ENCODE results near the gene TMEM41A. TPM values are rescaled to one million over a fixed set of nuclear protein-coding genes. Genes with fewer than 3 reads are reported as not detected.

Gene TMEM41A
- total RNA-seq (2014; rRNA removed; shearing (Covaris generic)) (12.4 and 13.7 TPM in 2 replicates), polyA plus RNA-seq (2016; fragmentation: Nextera tagmentation; extraction: Ambion mirVana) (15.9 and 16.1 TPM in 2 replicates)
- long read RNA-seq, transcript TMEM41A-203 (5 exons, 2,827 nt): major isoform, 7 of 9 reads
- long read RNA-seq, partial matches to known transcripts: 1 of 9 reads
- long read RNA-seq, other reads (novel, unspliced or antisense): 1 of 9 reads

GRCh38 chr3:185498503-185499396, at the start of gene TMEM41A:
TMEM41A (minus strand) TSS chr3:185499035; CDS start chr3:185498961, 74 bp downstream.
- Histone ChIP-seq H3F3A (replicated peaks; ENCODE audit: low read depth) (peaks cover 11% of the 10 kb centered on the region; the same call in 1 of the 2 replicates), H3K4me1 (ENCODE audit: insufficient read depth) (peaks cover 7% of the 10 kb centered on the region; the same call in 1 of the 2 replicates), H3K4me3 (peak within 1 kb of the TSS; percentile 99), H2AFZ (peak within 1 kb of the TSS; percentile 99), H3K36me3 (ENCODE audit: insufficient read depth) (peaks cover 8% of the 10 kb centered on the region; the same call in 1 of the 2 replicates), H3K9me2 (ENCODE audit: insufficient read depth) (no peaks in the 10 kb centered on the region), H3K79me2 (replicated peaks; ENCODE audit: insufficient read depth) (peaks cover 14% of the 10 kb centered on the region), H3K27ac (ENCODE audit: low read depth) (peak within 1 kb of the TSS; percentile 95), H3K27me3 (ENCODE audit: insufficient read depth) (no peaks in the 10 kb centered on the region), H4K20me1 (replicated peaks; ENCODE audit: insufficient read depth) (peaks cover 4% of the 10 kb centered on the region), H3K4me2 (peak within 1 kb of the TSS; percentile 98)
- DNase-seq (ENCODE audit: low spot score) (peak; percentile 96), ATAC-seq (peak; percentile 95)
- Mint-ChIP-seq H3K9me3 (no peaks in the 10 kb centered on the region), H3K4me1 (peaks cover 9% of the 10 kb centered on the region; the same call in 2 of the 3 replicates), H3K4me3 (peak within 1 kb of the TSS; percentile 87), H3K27ac (0 out of 2 replicates have a peak within 1 kb of the TSS, but pooled peaks have one; percentile 62), H3K36me3 (ENCODE audit: low read depth) (peaks cover 21% of the 10 kb centered on the region), H3K27me3 (ENCODE audit: insufficient read depth, low read depth, poor library complexity) (peaks cover 16% of the 10 kb centered on the region)
- TF ChIP-seq EZH2phosphoT487 (IDR thresholded peaks at IDR 0.05; ENCODE audit: unreplicated experiment) (no peak), ZNF331 (CRISPR knock-in tag; IDR thresholded peaks at IDR 0.05; ENCODE audit: low read depth) (no peak; the same call in 1 of the 2 replicates), ZNF462 (CRISPR knock-in tag; IDR thresholded peaks at IDR 0.05) (no peak), ZNF114 (CRISPR knock-in tag; IDR thresholded peaks at IDR 0.05) (0 out of 2 replicates have a peak, but pooled peaks have one; percentile 35), REST (IDR thresholded peaks at IDR 0.05; ENCODE audit: unreplicated experiment) (no peak), ETS1 (IDR thresholded peaks at IDR 0.05) (peak; percentile 72), JUNB (IDR thresholded peaks at IDR 0.05; ENCODE audit: unreplicated experiment) (no peak), POLR2AphosphoS5 (IDR thresholded peaks at IDR 0.05; ENCODE audit: low read depth) (peak; percentile 85), NANOG (IDR thresholded peaks at IDR 0.05; ENCODE audit: borderline replicate concordance) (no peak), EZH2 (IDR thresholded peaks at IDR 0.05; ENCODE audit: low read depth, unreplicated experiment) (no peak), STAT1 (IDR thresholded peaks at IDR 0.05; ENCODE audit: unreplicated experiment) (no peak)
- TF ChIP-seq, protein P1, sequence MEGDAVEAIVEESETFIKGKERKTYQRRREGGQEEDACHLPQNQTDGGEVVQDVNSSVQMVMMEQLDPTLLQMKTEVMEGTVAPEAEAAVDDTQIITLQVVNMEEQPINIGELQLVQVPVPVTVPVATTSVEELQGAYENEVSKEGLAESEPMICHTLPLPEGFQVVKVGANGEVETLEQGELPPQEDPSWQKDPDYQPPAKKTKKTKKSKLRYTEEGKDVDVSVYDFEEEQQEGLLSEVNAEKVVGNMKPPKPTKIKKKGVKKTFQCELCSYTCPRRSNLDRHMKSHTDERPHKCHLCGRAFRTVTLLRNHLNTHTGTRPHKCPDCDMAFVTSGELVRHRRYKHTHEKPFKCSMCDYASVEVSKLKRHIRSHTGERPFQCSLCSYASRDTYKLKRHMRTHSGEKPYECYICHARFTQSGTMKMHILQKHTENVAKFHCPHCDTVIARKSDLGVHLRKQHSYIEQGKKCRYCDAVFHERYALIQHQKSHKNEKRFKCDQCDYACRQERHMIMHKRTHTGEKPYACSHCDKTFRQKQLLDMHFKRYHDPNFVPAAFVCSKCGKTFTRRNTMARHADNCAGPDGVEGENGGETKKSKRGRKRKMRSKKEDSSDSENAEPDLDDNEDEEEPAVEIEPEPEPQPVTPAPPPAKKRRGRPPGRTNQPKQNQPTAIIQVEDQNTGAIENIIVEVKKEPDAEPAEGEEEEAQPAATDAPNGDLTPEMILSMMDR (conservative IDR thresholded peaks at IDR 0.05; ENCODE audit: low read depth in 2 of 2): peak; percentile 10 to 40; a peak in 1 of 4 replicates
